ENCODE measurements around the gene ANKRD63. TPM values are rescaled to one million over a fixed set of nuclear protein-coding genes. Genes with fewer than 3 reads are reported as not detected.

Gene ANKRD63
- polyA plus RNA-seq, 1 experiment, result not detected

DNA sequence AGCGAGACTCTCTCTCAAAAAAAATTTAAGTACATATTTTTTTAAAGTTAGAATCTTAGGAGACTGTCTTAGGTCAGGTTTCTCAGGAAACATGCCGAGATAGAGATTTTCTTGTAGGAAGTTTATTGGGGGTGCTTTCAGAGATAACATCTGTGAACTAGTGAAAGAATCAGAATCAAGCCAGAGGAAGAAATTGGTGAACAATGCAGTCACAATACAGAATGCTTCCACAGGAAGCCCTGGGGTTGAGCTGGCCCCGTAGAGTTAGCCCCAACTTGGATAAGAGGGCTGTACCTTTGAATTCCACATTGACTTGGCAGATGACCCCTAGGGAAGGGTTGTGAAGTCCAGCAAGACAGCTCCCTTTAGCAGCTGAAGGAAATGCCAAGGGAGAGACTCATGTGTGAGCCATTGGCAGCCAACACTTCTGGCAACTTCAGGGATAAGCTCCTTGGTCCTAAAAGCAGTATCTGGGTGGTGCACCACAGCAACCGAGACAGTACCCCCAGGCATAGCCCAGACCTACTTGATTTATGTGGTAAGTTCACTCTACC is 31.9 kb upstream of the ANKRD63 start:
- ChIA-PET CTCF (interaction anchor here (0.6 to 1.9 kb wide), 5 partner anchors 8 to 108 kb away, joined by 3 to 6 read pairs (median 4); partner anchors contain the start of gene INAFM2), POLR2A (interaction anchor here (0.6 kb wide), 1 partner anchor 138 kb away, joined by 3 read pairs; no protein-coding TSS in a partner anchor)
- H3K27ac ChIP-seq (ENCODE audit: low read depth, low read length), result no peak overlapping the region
- peaks cover 46% of the 10 kb centered on the region for H3K27me3 ChIP-seq (ENCODE audit: control insufficient read depth, insufficient read depth, low read length)
- H3K9me3 ChIP-seq (ENCODE audit: control insufficient read depth, insufficient read depth, low read length), result no peaks in the 10 kb centered on the region
- no peak overlapping the region for H3K4me3 ChIP-seq (ENCODE audit: low read depth, low read length)
- no peak for DNase-seq (ENCODE audit: low read depth, low spot score)
- TF ChIP-seq, protein P1, sequence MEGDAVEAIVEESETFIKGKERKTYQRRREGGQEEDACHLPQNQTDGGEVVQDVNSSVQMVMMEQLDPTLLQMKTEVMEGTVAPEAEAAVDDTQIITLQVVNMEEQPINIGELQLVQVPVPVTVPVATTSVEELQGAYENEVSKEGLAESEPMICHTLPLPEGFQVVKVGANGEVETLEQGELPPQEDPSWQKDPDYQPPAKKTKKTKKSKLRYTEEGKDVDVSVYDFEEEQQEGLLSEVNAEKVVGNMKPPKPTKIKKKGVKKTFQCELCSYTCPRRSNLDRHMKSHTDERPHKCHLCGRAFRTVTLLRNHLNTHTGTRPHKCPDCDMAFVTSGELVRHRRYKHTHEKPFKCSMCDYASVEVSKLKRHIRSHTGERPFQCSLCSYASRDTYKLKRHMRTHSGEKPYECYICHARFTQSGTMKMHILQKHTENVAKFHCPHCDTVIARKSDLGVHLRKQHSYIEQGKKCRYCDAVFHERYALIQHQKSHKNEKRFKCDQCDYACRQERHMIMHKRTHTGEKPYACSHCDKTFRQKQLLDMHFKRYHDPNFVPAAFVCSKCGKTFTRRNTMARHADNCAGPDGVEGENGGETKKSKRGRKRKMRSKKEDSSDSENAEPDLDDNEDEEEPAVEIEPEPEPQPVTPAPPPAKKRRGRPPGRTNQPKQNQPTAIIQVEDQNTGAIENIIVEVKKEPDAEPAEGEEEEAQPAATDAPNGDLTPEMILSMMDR (IDR thresholded peaks at IDR 0.05; ENCODE audit: low read depth, low read length), result no peak

DNA sequence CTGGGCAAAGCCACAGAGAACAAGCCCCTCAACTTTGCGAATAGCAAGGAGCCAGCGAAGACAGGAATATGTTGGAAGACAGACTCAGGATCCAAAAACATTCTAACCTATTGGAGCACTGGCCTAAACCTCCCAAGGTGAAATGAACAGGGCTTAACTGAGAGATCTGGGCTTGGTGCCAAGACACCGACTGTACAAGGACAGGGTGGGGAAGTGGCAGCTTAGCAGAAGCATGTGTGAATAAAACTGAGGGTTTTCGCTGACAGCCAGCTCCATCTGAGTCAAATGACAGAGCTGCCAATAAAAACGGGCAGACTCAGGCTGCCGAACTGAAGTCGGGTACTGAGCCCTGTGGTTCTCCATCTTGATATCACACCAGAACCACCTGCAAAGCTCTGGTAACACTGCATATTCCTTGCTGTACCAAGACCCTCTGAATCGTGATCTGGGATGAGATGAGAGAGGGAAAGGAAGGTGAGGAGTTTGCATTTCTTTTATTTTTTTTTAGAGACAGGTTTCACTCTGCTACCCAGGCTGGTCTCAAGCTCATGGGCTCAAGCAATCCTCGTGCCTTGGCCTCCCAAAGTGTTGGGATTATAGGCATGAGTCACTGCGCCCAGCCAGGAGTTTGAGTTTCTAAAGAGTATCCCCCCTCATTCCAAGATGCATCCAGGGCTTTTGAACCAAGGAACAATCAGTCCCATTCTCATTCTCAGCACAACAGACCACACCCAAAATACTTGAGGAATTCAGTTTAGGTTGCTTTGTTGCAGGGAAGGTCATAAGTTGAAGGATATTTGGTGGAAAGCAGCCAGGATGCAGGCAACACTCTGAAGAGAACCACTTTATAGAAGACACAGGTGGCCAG is 30.9 kb upstream of the ANKRD63 start:
- ChIA-PET POLR2A (no interaction called here), CTCF (interaction anchor here (0.6 to 1.9 kb wide), 4 partner anchors 8 to 293 kb away, joined by 4 to 6 read pairs (median 6); partner anchors contain the start of gene INAFM2)
- Histone ChIP-seq H3K27me3 (ENCODE audit: control insufficient read depth, insufficient read depth, low read length) (peaks cover 49% of the 10 kb centered on the region), H3K9me3 (ENCODE audit: control insufficient read depth, insufficient read depth, low read length) (no peaks in the 10 kb centered on the region), H3K27ac (ENCODE audit: low read depth, low read length) (no peak overlapping the region), H3K4me3 (ENCODE audit: low read depth, low read length) (no peak overlapping the region)
- DNase-seq (ENCODE audit: low read depth, low spot score), result no peak
- TF ChIP-seq, protein P1 (IDR thresholded peaks at IDR 0.05; ENCODE audit: low read depth, low read length), result no peak

DNA sequence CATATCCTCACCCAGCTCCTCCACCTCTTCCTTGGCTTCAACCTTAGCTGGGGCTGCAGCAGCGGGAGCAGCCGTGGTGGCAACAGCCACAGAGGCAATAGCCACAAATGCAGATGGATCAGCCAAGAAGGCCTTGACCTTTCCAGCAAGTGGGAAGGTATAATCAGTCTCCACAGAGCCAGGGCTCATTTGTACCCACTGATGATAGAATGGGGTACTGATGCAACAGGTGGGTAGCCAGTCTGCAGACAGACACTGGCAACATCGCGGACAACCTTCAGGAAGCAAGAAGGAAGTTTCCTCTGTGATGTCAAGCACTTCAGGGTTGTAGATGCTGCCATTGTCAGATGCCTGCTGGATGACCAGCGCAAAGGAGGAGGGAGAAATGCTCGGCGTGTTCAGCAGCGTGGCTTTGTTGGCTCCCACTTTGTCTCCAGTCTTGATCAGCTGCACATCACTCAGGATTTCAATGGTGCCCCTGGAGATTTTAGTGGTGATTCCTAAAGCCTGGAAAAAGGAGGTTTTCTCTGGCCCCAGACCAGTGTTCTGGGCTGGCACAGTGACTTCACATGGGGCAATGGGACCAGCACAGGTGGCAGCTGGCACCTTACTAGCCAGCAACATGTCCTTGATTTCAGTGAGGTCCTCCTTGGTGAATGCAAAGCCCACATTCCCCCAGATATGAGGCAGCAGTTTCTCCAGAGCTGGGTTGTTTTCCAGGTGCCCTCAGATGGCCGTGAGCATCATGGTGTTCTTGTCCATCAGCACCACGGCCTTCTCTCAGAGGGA is 29.7 kb upstream of the ANKRD63 start:
- Histone ChIP-seq H3K27me3 (ENCODE audit: control insufficient read depth, insufficient read depth, low read length) (peaks cover 43% of the 10 kb centered on the region), H3K4me3 (ENCODE audit: low read depth, low read length) (no peak overlapping the region), H3K9me3 (ENCODE audit: control insufficient read depth, insufficient read depth, low read length) (no peaks in the 10 kb centered on the region), H3K27ac (ENCODE audit: low read depth, low read length) (no peak overlapping the region)
- ChIA-PET POLR2A (no interaction called here), CTCF (interaction anchor here (0.6 to 6.3 kb wide), 7 partner anchors 8 to 278 kb away, joined by 3 to 49 read pairs (median 6); no protein-coding TSS in a partner anchor)
- no peak for DNase-seq (ENCODE audit: low read depth, low spot score)
- TF ChIP-seq, protein P1 (IDR thresholded peaks at IDR 0.05; ENCODE audit: low read depth, low read length), result no peak

DNA sequence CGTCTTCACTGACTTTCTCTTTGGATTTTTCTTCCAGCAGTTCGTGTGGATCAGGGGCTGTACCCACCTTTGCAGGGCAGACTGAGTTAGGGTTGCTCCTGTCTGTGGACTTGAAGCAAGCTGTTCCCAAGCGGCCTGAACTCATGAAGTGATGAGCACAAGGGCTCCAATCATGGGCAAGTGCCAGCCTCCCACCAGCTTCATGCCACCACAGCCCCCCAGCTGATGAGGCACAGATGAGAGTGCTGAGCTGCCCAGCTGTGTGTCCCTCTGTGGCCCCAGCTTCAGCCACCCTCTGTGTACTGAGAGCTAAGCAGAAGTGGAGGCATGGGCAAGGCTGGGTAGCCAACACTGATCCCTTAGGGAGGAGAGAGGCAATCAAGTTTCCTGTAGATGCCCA is 28.1 kb upstream of the ANKRD63 start:
- no peak for DNase-seq (ENCODE audit: low read depth, low spot score)
- CTCF ChIA-PET, result interaction anchor here (1.0 to 6.3 kb wide), 6 partner anchors 9 to 93 kb away, joined by 3 to 49 read pairs (median 16); partner anchors contain the start of gene INAFM2
- TF ChIP-seq, protein P1 (IDR thresholded peaks at IDR 0.05; ENCODE audit: low read depth, low read length), result no peak
- Histone ChIP-seq H3K4me3 (ENCODE audit: low read depth, low read length) (no peak overlapping the region), H3K9me3 (ENCODE audit: control insufficient read depth, insufficient read depth, low read length) (no peaks in the 10 kb centered on the region), H3K27ac (ENCODE audit: low read depth, low read length) (no peak overlapping the region), H3K27me3 (ENCODE audit: control insufficient read depth, insufficient read depth, low read length) (peaks cover 43% of the 10 kb centered on the region)
- POLR2A ChIA-PET, result no interaction called here

All from AG04450 (cell line).